ENCODE data around the gene RASSF3. TPM values are rescaled to one million over a fixed set of nuclear protein-coding genes. Genes with fewer than 3 reads are reported as not detected.

Gene RASSF3
- total and polyA plus RNA-seq, 10 of the 15 experiments (the other 5 are each of a cell fraction or from before 2014, with no cell fraction given): 6.9 to 62.4 (median 30.3) TPM

DNA sequence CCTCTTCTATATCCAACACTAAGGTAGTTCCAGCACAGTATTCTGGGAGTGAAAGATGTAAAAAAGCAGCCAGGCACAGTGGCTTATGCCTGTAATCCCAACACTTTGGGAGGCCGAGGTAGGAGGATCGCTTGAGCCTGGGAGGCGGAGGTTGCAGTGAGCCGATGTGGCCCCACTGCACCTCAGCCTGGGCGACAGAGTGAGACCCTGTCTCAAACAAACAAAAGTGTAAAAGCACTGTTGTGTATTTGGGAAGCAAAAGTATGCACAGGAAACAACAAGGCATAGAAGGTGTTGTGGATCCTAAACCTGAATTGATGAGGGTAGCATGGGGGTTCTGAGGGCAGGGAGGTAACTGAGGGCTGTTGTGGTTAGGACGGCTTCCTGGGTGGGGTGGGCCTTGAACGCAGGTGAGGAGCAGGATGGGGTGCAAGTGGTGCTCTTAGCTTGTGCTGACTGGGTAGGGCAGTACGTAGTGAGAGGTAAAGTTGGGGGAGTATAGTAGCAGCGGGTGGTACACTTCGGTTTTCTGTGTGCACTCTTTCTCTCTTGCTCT, 64.2 kb downstream of the RASSF3 start:
- intact Hi-C loops (cut with micrococcal nuclease; ENCODE audit: unreplicated experiment) (no loop called here), in situ Hi-C loops (cut with MboI) (no loop called here)
- no peak overlapping the region for H2AFZ ChIP-seq (ENCODE audit: control insufficient read depth, low read depth, low read length)
- H3K27me3 ChIP-seq (replicated peaks in 1 of 2; ENCODE audit: control insufficient read depth in 2 of 2, insufficient read depth in 2 of 2, low read length in 1 of 2): no peaks in the 10 kb centered on the region
- H3K4me2 ChIP-seq (ENCODE audit: control insufficient read depth, insufficient read depth): peak overlapping the region; percentile 21; the same call in 1 of the 2 replicates
- H3K79me2 ChIP-seq (ENCODE audit: control insufficient read depth, insufficient read depth, low read length): peaks cover 89% of the 10 kb centered on the region
- ChIA-PET RAD21 (ENCODE audit: unreplicated experiment) (no interaction called here), CTCF (interaction anchor here (0.9 to 1.6 kb wide), 3 partner anchors 14 to 125 kb away, joined by 3 to 4 read pairs (median 3); no protein-coding TSS in a partner anchor), POLR2A (no interaction called here), SMC1A (ENCODE audit: uncharacterized antibody, unreplicated experiment) (interaction anchor here (0.9 to 1.1 kb wide), 2 partner anchors 9 to 66 kb away, joined by 3 read pairs; no protein-coding TSS in a partner anchor)
- 0 out of 2 replicates have a peak overlapping the region, but pooled peaks have one; percentile 8 for H3K27ac ChIP-seq (ENCODE audit: control insufficient read depth, insufficient read depth)
- no peaks in the 10 kb centered on the region for H3K9me3 ChIP-seq (replicated peaks; ENCODE audit: control insufficient read depth, insufficient read depth, low read length)
- DNase-seq (ENCODE audit: low read depth, low spot score) (no peak), ATAC-seq (no peak), FAIRE-seq (no peak)
- peaks cover 68% of the 10 kb centered on the region for H3K4me1 ChIP-seq (ENCODE audit: control insufficient read depth, insufficient read depth, low read length)
- TF ChIP-seq RUNX3 (IDR thresholded peaks at IDR 0.05; ENCODE audit: low read length) (peak; percentile 42), EP300 (IDR thresholded peaks at IDR 0.05; ENCODE audit: borderline replicate concordance in 1 of 2, control insufficient read depth in 1 of 2, low read depth in 2 of 2, low read length in 2 of 2) (no peak), ZNF274 (IDR thresholded peaks at IDR 0.05; ENCODE audit: insufficient read depth, insufficient read length) (no peak), SMAD1 (IDR thresholded peaks at IDR 0.05; ENCODE audit: low read depth, partially characterized antibody) (no peak)
- no peak overlapping the region for H3K4me3 ChIP-seq
- BruUV-seq (replicated peaks): no TSS peak
- H3K9ac ChIP-seq (ENCODE audit: control insufficient read depth, insufficient read depth, low read length): no peak overlapping the region
- no peaks in the 10 kb centered on the region; the same call in 1 of the 2 replicates for H4K20me1 ChIP-seq (ENCODE audit: control insufficient read depth, insufficient read depth)
- WGBS (ENCODE audit: insufficient coverage, insufficient replicate concordance, low lambda C conversion rate, missing lambda C conversion rate): 41% methylated on average over 10 of the region's 10 CpGs
- H3K36me3 ChIP-seq (ENCODE audit: control insufficient read depth in 2 of 2, insufficient read depth in 2 of 2, low read length in 1 of 2): peaks cover 0 to 3% of the 10 kb centered on the region in 2 experiments; a peak in 2 of 4 replicates

DNA sequence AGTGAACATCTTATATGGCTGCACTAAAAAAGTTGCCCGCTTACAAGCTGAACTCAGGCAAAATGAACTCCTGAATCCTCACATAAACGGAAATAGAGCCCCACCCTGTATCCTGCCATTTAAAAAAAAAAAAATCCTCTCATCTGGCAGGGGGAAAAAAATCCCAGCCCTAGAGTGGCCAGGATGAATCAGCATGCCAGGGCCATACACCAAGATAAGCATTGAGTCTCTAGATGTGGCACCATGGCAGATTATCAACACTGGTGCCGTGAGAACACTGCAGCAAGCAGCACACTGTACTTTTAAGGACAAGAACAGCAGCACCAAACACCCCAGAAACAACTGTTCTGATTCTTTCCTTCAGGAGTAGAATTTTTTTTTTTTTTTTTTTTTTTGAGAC, 65.5 kb downstream of the RASSF3 start:
- ChIA-PET SMC1A (ENCODE audit: uncharacterized antibody, unreplicated experiment) (no interaction called here), RAD21 (ENCODE audit: unreplicated experiment) (interaction anchor here (2.1 kb wide), 1 partner anchor 66 kb away, joined by 9 read pairs; no protein-coding TSS in a partner anchor), CTCF (no interaction called here), POLR2A (interaction anchor here (0.6 to 1.9 kb wide), 3 partner anchors 47 to 1031 kb away, joined by 3 to 6 read pairs (median 4); no protein-coding TSS in a partner anchor)
- H4K20me1 ChIP-seq (ENCODE audit: control insufficient read depth, insufficient read depth): no peaks in the 10 kb centered on the region; the same call in 1 of the 2 replicates
- ATAC-seq (no peak), DNase-seq (ENCODE audit: low read depth, low spot score) (no peak), FAIRE-seq (no peak)
- H3K9ac ChIP-seq (ENCODE audit: control insufficient read depth, insufficient read depth, low read length): no peak overlapping the region
- 64% methylated on average over 3 of the region's 3 CpGs for WGBS (ENCODE audit: insufficient coverage, insufficient replicate concordance, low lambda C conversion rate, missing lambda C conversion rate)
- peaks cover 69% of the 10 kb centered on the region for H3K4me1 ChIP-seq (ENCODE audit: control insufficient read depth, insufficient read depth, low read length)
- peaks cover 85% of the 10 kb centered on the region for H3K79me2 ChIP-seq (ENCODE audit: control insufficient read depth, insufficient read depth, low read length)
- BruUV-seq (replicated peaks): no TSS peak
- peaks cover 0 to 3% of the 10 kb centered on the region in 2 experiments; a peak in 2 of 4 replicates for H3K36me3 ChIP-seq (ENCODE audit: control insufficient read depth in 2 of 2, insufficient read depth in 2 of 2, low read length in 1 of 2)
- H3K27me3 ChIP-seq (replicated peaks in 1 of 2; ENCODE audit: control insufficient read depth in 2 of 2, insufficient read depth in 2 of 2, low read length in 1 of 2): no peaks in the 10 kb centered on the region
- H3K4me2 ChIP-seq (ENCODE audit: control insufficient read depth, insufficient read depth): no peak overlapping the region
- H3K9me3 ChIP-seq (replicated peaks; ENCODE audit: control insufficient read depth, insufficient read depth, low read length): no peaks in the 10 kb centered on the region
- in situ Hi-C loops (cut with MboI) (no loop called here), intact Hi-C loops (cut with micrococcal nuclease; ENCODE audit: unreplicated experiment) (no loop called here)
- no peak overlapping the region for H2AFZ ChIP-seq (ENCODE audit: control insufficient read depth, low read depth, low read length)
- no peak overlapping the region for H3K27ac ChIP-seq (ENCODE audit: control insufficient read depth, insufficient read depth)
- H3K4me3 ChIP-seq: no peak overlapping the region
- TF ChIP-seq GABPA (IDR thresholded peaks at IDR 0.05; ENCODE audit: low read depth) (no peak), JUND (IDR thresholded peaks at IDR 0.05; ENCODE audit: low read depth, low read length) (no peak)
- TF ChIP-seq, protein P1, sequence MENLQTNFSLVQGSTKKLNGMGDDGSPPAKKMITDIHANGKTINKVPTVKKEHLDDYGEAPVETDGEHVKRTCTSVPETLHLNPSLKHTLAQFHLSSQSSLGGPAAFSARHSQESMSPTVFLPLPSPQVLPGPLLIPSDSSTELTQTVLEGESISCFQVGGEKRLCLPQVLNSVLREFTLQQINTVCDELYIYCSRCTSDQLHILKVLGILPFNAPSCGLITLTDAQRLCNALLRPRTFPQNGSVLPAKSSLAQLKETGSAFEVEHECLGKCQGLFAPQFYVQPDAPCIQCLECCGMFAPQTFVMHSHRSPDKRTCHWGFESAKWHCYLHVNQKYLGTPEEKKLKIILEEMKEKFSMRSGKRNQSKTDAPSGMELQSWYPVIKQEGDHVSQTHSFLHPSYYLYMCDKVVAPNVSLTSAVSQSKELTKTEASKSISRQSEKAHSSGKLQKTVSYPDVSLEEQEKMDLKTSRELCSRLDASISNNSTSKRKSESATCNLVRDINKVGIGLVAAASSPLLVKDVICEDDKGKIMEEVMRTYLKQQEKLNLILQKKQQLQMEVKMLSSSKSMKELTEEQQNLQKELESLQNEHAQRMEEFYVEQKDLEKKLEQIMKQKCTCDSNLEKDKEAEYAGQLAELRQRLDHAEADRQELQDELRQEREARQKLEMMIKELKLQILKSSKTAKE (IDR thresholded peaks at IDR 0.05; ENCODE audit: low read depth, poor library complexity, severe bottlenecking): no peak
- TF ChIP-seq, protein P2, sequence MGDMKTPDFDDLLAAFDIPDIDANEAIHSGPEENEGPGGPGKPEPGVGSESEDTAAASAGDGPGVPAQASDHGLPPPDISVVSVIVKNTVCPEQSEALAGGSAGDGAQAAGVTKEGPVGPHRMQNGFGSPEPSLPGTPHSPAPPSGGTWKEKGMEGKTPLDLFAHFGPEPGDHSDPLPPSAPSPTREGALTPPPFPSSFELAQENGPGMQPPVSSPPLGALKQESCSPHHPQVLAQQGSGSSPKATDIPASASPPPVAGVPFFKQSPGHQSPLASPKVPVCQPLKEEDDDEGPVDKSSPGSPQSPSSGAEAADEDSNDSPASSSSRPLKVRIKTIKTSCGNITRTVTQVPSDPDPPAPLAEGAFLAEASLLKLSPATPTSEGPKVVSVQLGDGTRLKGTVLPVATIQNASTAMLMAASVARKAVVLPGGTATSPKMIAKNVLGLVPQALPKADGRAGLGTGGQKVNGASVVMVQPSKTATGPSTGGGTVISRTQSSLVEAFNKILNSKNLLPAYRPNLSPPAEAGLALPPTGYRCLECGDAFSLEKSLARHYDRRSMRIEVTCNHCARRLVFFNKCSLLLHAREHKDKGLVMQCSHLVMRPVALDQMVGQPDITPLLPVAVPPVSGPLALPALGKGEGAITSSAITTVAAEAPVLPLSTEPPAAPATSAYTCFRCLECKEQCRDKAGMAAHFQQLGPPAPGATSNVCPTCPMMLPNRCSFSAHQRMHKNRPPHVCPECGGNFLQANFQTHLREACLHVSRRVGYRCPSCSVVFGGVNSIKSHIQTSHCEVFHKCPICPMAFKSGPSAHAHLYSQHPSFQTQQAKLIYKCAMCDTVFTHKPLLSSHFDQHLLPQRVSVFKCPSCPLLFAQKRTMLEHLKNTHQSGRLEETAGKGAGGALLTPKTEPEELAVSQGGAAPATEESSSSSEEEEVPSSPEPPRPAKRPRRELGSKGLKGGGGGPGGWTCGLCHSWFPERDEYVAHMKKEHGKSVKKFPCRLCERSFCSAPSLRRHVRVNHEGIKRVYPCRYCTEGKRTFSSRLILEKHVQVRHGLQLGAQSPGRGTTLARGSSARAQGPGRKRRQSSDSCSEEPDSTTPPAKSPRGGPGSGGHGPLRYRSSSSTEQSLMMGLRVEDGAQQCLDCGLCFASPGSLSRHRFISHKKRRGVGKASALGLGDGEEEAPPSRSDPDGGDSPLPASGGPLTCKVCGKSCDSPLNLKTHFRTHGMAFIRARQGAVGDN (IDR thresholded peaks at IDR 0.05): no peak
